Epithelial cell of esophagus (primary cell): Measurements from ENCODE around the gene SPOCK1.

Source experiments
- DNase-seq: peaks from one replicate; pipeline ENCODE4 v3.0.0; 2010; ENCODE audit warnings: low read depth
- H3K4me3 ChIP-seq: 2 replicates; pipeline ENCODE4 v1.5.1; 2011; ENCODE audit warnings: mild to moderate bottlenecking, low read length, control low read depth
- CTCF ChIP-seq: IDR thresholded peaks from 2 replicates; pipeline ENCODE4 v1.5.1; 2011; ENCODE audit warnings: low read depth, mild to moderate bottlenecking, low read length, control low read depth, inconsistent platforms; ENCODE audit not compliant: insufficient read depth; ENCODE audit errors: missing control alignments

The SPOCK1 gene

DNA sequence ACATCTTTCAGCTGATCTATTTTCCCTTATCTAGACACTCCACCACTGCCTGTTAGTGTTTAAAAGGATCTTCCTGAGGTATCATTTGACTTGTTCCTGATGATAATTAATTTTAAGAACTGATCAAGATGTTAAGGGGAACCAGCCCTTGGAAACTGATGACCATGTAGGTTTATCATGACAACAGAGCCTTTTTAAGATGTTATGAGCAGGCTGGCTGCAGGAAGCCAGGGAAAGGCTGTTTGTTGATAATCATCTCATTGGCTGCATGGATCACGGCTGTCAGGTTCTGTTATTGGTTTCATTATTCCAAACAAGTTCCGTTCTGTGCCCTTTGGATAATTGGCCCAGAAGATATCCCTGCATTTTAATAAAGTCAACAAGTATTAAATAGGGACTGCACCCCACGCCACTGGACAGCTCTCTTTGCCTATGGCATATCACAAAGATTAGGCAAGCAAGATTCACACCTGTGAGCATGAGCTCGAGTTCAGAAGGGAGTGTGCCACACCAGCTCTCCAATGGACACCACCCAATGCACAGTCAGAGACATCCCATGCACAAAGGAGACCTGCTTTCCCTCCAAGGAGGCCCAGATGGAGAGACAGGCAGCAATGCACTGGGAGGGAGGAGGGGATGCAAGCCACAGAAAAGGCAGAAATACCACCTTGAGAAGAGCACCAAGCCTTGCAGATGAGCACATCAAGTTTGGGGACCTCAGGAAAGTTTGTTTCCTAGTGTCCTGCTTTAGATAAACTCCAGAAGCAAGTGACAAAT lies 88.7 kb downstream of the SPOCK1 start:
- H3K4me3 ChIP-seq, result no peak overlapping the region
- TF ChIP-seq CTCF, result no peak
- DNase-seq, result no peak

GRCh38 chr5:137409736-137410135 lies 89.4 kb downstream of the SPOCK1 start:
- no peak for DNase-seq
- no peak overlapping the region for H3K4me3 ChIP-seq
- TF ChIP-seq CTCF, result no peak

- DNase-seq, result no peak
- TF ChIP-seq CTCF, result no peak
Measured at GRCh38 chr5:137407090-137407489, 92.0 kb downstream of the SPOCK1 start.

DNA sequence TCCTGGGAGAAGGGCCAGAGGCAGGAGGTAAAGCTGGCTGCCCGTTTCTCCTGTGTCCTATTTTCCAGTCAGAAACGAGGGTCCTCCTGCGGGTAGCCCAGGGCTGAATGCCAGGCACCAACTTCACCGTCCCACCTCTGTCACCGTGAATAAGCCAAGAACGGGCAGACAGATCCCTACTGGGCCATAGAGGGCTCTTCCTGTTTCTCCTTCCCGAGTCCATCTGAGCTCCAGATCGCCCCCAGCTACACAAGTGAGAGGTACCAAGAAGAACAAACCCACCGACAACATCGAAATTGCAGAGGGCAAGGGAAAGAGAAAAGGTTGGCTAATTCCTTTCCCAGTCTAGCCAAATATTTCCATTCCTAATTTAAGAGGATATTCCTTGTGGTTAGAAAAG lies 93.7 kb downstream of the SPOCK1 start:
- no peak overlapping the region for H3K4me3 ChIP-seq
- no peak for DNase-seq
- no peak for TF ChIP-seq CTCF

More at GRCh38 chr5:137407090-137407489, 92.0 kb downstream of the SPOCK1 start:
- no peak overlapping the region for H3K4me3 ChIP-seq

- DNase-seq, result no peak
- TF ChIP-seq CTCF, result no peak
- H3K4me3 ChIP-seq, result no peak overlapping the region
Measured at GRCh38 chr5:137403869-137404268, 95.3 kb downstream of the SPOCK1 start.

GRCh38 chr5:137402436-137403187 lies 96.5 kb downstream of the SPOCK1 start:
- no peak for TF ChIP-seq CTCF
- DNase-seq, result no peak
- H3K4me3 ChIP-seq, result no peak overlapping the region
